GM06990 (cell line): ENCODE results near the gene CNR2.
A peak's percentile ranks its signal among the peaks of the same experiment; 100 is the strongest.
"Not testable (repeated sequence)": the region's sequence is repeated elsewhere in the genome, so short reads cannot be mapped to it uniquely, and the experiment has no call there.

Experiments used
- DNase-seq: peaks from one replicate; pipeline ENCODE4 v3.0.0-alpha.2; 2011; ENCODE audit not compliant: insufficient read length; ENCODE audit errors: extremely low read depth
- H3K27me3 ChIP-seq: replicated peaks from 2 replicates; pipeline ENCODE4 v1.6.0; 2011; ENCODE audit warnings: low read length; ENCODE audit not compliant: control insufficient read depth, insufficient read depth
- H3K36me3 ChIP-seq: 2 replicates; pipeline ENCODE4 v1.5.1; 2011; ENCODE audit warnings: low read length; ENCODE audit not compliant: control insufficient read depth, insufficient read depth
- H3K4me3 ChIP-seq: replicated peaks from 2 replicates; pipeline ENCODE4 v1.5.1; 2011; ENCODE audit warnings: low read depth, mild to moderate bottlenecking, control low read depth, low read length
- CTCF ChIP-seq: IDR thresholded peaks from 2 replicates; pipeline ENCODE4 v1.5.1; 2011; ENCODE audit warnings: low read length, control low read depth, mild to moderate bottlenecking, inconsistent platforms; ENCODE audit not compliant: insufficient read depth, poor library complexity, severe bottlenecking

The CNR2 gene

DNA sequence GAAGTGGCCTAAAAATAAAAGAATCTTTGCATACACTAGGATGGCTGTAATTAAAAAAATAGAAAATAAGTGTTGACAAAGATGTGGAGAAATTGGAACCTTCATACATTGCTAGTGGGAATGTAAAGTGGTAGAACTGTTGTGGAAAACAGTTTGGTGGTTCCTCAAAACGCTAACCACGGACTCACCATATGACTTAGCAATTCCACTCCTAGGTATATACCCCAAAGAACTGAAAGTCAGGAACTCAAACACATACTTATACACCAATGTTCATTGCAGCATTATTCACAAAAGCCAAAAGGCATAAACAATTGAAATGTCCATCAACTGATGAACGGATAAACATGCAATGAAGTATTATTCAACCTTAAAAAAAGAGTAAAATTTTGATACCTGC is 77.1 kb downstream of the CNR2 start:
- Histone ChIP-seq H3K36me3 (no peaks in the 10 kb centered on the region), H3K27me3 (no peaks in the 10 kb centered on the region), H3K4me3 (no peak overlapping the region)
- no peak for DNase-seq
- no peak for TF ChIP-seq CTCF

GRCh38 chr1:23834156-23834555 is 79.0 kb downstream of the CNR2 start:
- not testable (repeated sequence) for DNase-seq

DNA sequence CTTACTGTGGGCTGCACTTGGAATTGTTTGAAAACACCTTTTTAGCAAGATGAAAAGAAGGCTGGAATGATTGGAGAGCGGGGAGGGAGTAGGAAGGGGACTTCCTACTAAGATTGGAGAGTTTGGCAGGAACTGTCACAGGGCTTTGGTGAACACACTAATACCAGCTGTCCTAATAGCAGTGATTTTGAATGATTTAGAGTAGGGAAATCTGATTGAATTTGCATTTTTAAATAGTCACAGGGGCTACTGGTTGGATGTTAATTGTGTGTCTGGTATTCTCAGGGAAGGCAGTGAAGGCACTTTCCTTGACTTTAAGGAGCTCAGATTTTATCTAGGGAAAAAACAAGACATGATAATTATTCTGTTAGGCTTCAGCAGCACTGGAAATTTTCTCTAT is 85.4 kb downstream of the CNR2 start:
- no peak for DNase-seq
- TF ChIP-seq CTCF, result no peak

More at GRCh38 chr1:23834156-23834555, 79.0 kb downstream of the CNR2 start:
- H3K27me3 ChIP-seq, H3K36me3 ChIP-seq, H3K4me3 ChIP-seq: not testable (repeated sequence)

GRCh38 chr1:23826590-23826989 is 86.6 kb downstream of the CNR2 start:
- not testable (repeated sequence) for DNase-seq, H3K36me3 ChIP-seq, H3K4me3 ChIP-seq, H3K27me3 ChIP-seq

More for the DNA sequence above, 85.4 kb downstream of the CNR2 start:
- Histone ChIP-seq H3K27me3 (no peaks in the 10 kb centered on the region), H3K36me3 (no peaks in the 10 kb centered on the region), H3K4me3 (no peak overlapping the region)

GRCh38 chr1:23825762-23826522 is 87.2 kb downstream of the CNR2 start:
- TF ChIP-seq CTCF, result no peak
- Histone ChIP-seq H3K4me3 (peak overlapping the region; percentile 96), H3K36me3 (no peaks in the 10 kb centered on the region), H3K27me3 (no peaks in the 10 kb centered on the region)
- DNase-seq, result peak; percentile 41

GRCh38 chr1:23825076-23825761 is 87.9 kb downstream of the CNR2 start, which contains the start of gene HMGCL:
HMGCL (minus strand) TSS chr1:23825429; CDS start chr1:23825415, 14 bp downstream.
- peak; percentile 91 for DNase-seq
- no peaks in the 10 kb centered on the region for H3K27me3 ChIP-seq
- TF ChIP-seq CTCF, result no peak
- no peaks in the 10 kb centered on the region for H3K36me3 ChIP-seq
- peak within 1 kb of the TSS; percentile 96 for H3K4me3 ChIP-seq
